T-helper 9 cell (primary cell): ENCODE measurements around the gene ZNF133.
"Not testable (repeated sequence)": the region's sequence is repeated elsewhere in the genome, so short reads cannot be mapped to it uniquely, and the experiment has no call there.

Experiments used
- DNase-seq: peaks from one replicate; pipeline ENCODE4 v3.0.0-alpha.2; 2020
- total RNA-seq, 2 donors: gene quantifications; one replicate each; lab custom pipeline; 2026; lab: John Stamatoyannopoulos, UW

The ZNF133 gene
- total RNA-seq = 7.5 to 21.8 reads per million in 2 donors

DNA sequence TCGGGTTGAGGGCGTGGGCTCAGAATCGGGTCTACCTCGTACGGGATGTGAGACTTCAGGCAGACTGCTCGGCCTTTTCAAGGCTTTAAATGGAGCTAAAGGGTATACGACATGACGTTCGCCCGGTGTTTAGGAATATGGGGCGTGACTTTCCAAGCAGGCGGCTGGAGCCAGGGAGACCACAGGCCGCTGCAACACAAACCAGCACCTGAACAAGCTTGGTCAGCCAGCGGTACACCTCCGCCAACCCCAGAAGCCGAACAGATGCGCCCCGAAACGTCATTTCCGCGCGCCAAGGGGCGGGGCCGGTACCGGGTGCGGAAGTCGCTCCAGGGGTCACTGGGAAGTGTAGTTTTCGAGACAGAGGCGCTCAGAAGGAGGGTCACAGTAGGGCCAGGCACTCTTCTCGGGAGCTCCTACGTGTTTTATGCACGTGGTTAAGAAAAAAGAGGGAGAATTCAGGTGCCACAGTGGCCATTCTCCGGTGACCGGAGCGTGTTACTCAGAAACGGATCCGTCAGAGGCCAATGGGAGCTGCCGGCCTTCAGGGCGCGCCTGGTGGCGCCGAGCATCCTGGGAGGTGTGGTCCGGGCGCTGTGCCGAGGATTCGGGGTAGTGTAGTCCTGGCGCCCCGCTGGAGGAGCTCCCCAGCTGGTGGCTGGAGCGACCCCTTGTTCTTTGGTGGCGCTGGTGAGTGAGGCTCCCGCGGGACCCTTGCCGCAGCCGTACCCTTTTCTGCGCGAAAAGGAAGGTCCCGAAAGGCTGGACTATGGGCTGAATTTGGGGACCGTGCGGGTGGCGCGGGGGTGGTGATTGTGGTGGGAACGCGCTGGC, at the start of gene ZNF133:
ZNF133 (plus strand) TSS at position 613 of the 834 bp plus-strand sequence. CDS start 17,160 bp downstream, outside the sequence.
- peak; percentile 98 for DNase-seq

DNA sequence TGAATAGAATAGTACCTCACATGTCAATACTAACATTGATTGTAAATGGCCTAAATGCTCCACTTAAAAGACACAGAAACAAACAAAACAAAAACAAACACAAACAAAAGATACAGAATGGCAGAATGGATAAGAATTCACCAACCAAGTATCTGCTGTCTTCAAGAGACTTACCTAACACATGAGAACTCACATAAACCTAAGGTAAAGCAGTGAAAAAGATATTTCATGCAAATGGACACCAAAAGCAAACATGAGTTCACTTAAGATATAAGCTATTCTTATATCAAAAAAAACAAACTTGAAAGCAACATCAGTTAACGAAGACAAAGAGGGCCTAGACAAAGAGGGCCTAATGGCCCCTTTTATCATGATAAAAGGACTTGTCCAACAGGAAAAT, 47.3 kb upstream of the ZNF133 start:
- no peak for DNase-seq

DNA sequence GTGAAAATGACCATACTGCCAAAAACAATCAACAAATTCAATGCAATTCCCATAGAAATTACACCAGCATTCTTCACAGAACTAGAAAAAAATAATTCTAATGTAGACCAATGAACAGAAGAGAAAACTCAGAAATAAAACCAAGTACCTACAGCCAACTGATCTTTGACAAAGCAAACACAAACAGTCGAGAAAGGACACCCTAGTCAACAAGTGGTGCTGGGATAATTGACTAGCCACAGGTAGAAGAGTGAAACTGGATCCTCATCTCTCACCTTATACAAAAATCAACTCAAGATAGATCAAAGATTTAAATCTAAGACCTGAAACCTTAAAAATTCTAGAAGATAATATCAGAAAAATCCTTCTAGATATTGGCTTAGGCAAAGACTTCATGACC, 44.5 kb upstream of the ZNF133 start:
- no peak for DNase-seq

DNA sequence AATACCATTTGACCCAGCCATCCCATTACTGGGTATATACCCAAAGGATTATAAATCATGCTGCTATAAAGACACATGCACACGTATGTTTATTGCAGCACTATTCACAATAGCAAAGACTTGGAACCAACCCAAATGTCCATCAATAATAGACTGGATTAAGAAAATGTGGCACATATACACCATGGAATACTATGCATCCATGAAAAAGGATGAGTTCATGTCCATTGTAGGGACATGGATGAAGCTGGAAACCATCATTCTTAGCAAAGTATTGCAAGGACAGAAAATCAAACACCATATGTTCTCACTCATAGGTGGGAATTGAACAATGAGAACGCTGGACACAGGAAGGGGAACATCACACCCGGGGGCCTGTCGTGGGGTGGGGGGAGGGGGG, 39.8 kb upstream of the ZNF133 start:
- not testable (repeated sequence) for DNase-seq

DNA sequence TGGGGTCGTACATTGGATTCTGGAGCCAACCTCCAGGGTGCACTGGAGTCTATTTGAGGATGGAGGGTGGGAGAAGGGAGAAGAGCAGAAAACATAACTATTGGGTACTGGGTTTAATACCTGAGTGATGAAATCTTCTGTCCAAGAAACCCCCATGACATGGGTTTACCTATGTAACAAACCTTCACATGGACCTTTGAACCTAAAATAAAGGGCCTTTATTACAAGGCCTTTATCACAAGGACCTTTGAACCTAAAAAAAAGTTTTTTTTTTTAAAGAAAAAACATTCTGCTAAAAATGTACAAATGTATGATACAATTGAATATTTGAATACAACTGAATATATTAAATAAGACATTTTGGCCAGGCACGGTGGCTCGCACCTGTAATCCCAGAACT, 38.1 kb upstream of the ZNF133 start:
- DNase-seq = no peak

DNA sequence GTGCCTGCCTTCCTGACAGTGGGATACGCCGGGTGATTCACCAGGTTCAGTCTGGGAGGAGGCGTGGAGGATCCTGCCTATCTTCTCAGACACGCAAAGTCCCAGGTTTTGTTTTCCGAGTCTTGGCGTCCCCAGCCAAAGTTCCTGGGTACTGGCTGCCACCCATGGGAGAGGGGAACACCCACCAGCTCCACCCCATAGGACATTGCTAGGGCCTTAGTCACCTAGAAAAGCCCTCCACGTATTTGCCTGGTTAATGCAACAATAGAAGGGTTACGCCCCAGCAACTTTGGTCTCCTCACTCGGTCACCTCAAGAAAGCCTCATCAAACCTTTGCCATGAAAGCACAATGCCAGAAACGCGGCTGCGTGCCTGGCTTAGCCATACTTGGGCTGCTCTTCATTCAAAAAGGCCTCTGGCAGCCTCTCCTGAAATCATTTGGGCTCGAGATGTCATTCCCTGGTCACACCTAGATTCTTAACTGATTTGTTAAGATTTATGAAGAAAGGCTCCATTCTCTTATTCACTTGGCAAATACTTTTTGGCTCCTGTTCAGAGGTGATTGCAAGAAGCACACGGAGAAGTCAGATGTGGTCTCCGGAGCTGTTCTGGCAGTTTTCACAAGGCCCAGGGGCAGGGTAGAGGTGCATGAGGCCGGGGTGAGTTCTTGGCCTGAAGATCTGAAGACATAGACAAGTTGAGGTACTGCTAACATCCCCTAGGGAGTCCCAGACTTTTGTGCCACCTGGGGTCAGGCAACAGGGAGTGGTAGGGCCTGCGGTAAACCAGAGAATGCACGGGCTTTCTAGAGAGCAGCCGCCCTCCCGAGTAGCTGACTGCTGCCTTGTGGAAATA, 35.5 kb upstream of the ZNF133 start:
- DNase-seq = no peak

DNA sequence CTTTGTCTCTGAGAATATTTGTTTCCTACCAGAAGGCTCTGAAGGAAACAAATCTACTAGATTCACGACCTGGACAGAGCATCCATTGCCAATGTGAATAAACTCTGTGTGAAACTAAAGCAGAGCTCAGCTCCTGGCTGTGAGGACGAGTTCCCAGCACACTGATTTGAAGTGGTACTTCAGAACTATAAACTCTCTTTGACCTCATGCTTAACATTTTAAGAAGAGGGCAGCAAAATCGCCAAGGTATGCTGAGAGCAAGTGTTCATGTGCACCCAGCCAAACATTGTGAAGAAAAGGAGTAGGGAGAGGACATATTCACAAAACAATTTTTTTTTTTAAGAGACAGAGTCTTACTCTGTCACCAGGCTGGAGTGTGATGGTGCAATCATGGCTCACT, 33.7 kb upstream of the ZNF133 start:
- no peak for DNase-seq

DNA sequence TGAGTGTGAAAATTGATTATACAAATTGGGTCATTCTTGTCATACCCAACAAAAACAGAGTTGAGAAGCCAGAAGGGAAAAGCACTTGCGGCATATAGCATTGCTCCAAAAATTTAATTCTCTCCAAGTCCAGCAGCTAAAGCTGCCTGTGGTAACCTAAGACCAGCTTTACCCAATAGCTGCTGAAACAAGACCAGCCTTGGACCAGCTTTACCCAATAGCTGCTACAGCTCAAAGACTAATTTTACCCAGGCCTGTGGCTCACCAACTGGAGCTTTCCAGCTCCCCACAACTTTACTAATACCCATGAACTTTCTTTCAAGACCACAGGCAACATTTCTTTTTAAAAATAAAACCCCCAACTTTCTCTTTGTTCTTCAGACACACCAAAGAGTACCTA, 32.8 kb upstream of the ZNF133 start:
- DNase-seq = no peak

DNA sequence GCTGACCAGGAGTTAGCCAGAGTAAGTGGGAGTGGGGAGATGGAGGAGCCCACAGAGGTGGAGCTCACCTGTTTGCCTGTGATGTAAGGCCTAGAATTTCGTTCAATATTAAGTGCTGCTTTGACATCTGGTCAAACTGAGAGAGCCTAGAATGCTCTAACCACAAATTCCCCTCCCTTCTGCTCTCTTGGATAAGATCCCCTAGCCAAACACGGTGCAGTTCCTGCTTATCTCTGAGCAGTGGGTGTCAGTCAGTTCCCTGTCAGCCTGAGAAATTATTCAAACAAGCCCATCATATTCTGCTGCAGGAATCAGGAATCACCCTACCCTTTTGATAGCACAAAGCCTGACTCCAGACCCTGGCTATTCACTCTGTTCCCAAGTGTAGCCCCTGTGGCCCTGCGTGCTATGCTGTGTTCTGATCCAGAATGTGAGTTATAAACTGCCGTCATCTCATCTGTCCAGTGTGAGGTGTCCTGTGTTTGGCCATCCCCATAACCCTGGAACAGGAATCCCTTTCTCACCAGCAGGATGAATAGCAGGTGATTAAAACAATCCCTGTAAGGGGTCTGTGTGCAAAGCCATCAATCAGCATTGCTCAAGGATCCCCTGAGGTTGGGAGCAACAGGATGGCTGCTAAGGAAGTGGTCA, 31.8 kb upstream of the ZNF133 start:
- DNase-seq = no peak

DNA sequence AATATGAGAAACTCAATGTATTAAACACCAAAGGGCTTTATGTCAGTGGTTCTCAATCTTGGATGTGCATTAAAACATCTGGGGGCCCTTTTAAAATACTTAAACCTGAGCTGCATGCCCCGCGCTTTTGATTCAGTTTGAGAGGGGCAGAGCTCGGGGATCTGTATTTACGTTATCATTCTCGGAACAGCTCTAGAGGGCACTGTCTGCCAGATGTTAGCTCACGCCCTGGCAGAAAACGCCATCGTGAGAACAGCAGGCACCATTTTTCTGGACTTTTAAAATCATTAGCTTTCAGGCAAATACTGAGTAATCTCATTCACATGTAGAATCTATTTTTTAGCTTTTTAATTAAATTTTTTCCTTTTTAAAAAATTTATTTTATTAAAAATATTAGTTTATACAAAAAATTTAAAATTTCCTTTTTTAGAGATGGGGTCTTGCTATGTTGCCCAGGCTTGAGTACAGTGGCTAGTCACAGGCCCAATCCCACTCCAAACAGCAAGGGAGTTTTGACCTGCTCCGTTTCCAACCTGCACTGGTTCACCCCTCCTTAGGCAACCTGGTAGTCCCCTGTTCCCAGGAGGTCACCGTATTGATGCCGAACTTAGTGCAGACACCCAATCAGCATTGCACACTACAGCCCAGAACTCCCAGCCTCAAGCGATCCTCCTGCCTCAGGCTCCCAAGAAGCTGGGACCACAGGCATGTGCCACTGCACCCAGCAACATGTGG, 30.0 kb upstream of the ZNF133 start:
- DNase-seq = no peak

DNA sequence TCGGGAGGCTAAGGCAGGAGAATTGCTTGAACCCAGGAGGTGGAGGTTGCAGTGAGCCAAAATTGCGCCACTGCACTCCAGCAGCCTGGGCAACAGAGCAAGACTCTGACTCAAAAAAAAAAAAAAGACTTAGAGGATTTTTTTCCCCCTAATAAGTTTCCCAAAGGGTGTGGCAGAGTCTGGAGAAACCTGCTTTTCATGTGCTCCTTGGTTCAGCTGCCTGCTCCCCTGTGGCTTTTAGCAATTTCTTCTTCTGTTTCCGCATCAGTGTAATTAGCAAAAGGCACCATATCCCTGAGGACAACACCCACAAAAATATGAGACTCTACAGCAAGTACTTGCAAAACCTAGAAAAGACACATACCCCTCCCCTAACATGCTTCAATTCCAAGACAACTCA, 28.6 kb upstream of the ZNF133 start:
- DNase-seq = no peak

DNA sequence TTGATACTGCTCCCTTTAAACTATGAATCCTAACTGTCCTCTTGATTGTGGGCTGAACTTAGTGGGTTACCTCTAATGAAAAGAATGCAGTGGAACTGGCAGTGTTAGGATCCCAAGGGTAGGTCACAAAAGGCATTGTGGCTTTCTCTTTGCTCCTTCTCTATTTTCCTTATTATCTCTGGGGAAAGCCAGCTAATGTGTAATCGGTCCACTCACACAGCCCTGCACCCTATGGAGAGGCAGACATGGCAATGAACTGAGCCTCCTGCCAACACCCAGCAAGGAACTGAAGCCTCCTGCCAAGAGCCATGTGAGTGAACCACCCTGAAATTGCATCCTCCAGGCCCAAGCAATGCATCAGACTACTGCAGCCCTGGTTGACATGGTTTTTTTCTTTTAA, 24.6 kb upstream of the ZNF133 start:
- DNase-seq = no peak

DNA sequence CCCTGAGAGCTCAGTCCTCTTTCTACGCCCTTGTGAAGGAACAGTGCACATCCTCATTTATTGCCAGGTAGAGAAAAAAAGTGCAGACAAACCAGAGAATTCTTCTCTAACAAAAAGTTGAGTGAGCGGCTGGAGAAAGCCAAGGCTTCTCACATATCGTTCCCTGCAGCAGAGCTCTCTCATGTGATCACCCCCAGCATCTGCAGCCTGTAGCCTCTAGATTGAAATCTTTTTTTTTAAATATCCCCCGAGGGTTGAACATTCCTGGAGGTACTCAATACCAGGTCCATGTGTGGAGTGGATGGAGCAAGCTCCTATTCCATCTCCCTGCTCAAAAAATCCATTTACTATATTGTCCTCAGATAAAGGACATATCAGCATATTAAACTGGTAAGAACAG, 22.9 kb upstream of the ZNF133 start:
- DNase-seq = no peak

DNA sequence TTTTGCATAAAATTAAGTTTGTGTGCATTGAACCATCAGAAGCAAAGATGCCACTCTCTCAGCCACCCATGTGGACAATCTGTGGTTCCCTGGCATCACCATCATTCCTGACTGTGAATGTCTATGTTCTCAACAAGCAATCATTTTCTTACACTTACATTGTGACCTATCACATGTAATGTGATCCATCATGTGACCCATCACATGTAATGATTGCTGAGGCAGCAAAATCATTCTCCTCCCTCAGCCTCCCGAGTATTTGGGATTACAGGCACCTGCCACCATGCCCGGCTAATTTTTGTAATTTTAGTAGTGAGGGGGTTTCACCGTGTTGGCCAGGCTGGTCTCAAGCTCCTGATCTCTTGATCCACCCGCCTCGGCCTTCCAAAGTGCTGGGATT, 22.0 kb upstream of the ZNF133 start:
- DNase-seq = no peak

DNA sequence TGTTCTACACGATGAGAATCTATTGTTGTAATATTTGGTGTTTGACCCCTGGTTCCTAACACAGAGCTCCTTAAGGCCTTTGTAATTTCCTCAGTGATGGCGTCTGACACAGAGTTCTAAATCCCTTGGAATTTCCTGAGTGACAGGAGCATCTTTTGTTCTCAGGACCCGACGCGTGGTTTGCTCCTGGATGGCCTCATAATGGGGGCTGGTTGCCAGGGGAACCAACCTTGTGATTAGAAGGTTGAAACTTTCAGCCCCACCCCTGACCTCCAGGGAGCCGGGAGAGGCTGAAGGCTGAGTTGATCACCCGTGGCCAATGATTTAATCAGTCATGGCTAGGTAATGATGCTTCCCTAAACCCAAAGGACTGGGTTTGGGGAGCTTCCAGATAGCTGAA, 20.5 kb upstream of the ZNF133 start:
- DNase-seq = no peak

DNA sequence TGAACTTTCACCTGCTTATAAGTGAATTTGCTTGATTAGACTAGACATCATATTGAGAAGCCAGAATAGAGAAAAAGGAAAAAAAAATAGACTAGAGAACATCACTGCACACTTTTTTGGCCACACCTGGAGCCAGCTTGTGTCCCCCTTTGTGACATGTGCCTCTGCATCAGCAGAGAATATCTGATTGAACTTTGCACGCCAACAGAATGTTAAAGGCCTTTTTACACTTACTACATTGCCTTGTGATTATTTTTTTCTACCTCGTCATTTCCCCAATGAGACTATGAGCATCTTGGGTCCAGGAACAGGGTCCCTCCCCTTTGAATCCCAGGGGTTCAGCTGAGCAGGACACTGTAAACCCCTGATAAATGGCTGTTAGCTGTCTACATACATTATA, 17.2 kb upstream of the ZNF133 start:
- DNase-seq = no peak

DNA sequence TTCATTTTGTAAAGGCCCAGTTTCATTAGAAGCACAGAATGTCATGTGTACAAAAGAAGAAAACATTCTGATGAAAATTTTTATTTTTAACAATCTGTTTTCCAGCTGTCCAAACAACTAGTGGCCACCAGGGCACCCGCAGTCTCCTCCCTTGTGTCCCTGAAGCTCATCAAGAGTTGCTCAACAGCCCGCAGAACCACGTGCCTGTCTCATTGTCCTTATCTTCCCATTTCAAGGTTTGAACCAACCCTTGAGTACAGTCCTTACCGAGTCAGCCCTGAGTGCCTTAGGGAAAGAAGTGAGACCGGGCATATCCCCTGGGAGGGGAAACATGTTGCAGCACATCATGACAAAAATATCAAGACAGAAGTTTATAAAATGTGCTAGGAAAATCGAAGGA, 15.9 kb upstream of the ZNF133 start:
- DNase-seq = no peak

DNA sequence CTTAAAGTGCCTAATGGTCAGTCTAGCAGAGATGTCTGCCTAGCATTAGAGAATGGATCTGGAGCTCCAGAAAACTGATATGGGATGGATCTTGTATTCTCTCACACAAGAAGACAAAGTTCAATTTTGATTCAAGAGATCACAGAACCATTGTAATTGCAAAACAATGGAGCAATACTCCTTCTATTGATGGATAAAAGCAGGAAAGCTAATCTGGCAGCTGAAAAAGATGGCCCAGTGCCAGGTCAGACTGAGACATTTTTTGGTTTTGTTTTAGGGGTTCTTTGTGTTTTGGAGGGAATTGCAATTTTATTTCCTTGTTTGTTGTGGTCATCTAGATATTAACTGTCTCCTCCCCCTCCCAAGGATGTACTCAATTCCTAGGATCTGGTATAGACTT, 14.6 kb upstream of the ZNF133 start:
- no peak for DNase-seq

DNA sequence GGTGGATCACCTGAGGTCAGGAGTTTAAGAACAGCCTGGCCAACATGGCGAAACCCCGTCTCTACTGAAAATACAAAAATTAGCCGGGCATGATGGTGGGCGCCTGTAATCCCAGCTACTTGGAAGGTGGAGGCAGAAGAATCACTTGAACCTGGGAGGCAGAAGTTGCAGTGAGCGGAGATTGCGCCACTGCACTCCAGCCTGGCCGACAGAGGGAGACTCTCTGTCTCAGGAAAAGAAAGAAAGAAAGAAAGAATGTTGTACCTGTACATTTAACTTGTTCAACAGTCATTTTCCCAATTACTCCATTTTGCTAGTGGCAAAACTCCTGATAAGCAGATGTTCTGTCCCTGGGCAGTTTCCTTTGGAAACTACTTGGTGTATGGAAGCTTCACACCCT, 12.4 kb upstream of the ZNF133 start:
- not testable (repeated sequence) for DNase-seq

DNA sequence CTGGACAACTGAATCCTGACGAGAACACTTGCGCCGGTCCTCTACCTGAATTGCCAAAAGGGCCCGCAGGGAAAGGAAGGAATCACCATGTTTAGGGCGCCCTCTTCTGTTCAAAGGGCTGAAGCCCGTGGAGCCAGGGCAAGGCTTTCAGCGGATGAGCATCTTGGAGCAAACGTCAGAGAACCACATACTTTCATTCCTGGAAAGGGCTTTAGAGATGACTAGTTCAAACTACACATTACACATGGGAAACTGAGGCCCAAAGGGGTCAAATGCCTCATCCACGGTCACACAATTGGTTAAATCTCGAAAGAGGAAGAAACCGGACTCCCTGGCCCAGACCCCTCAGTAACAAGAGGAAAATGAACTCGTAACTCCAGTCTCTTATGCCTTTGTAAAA, 11.5 kb upstream of the ZNF133 start:
- DNase-seq = peak; percentile 21

DNA sequence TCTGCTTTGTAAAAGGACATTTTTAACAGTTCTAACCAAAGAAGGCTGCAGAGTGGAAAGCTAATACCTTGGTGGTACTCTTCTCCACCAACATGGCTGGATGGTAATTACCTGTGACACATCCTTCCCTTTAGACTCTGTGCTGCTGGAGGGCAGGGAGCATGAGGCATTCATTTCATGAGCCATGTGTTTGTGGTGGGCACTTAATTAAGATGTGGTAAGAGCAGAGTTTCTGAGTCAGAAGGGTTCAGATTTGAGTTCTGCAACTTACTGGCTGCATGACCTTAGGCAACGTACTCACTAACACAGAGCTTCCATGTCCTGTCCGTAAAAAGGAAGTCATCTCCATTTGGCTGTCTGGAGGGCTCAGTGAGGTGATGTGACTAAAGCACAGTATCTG, 9.1 kb upstream of the ZNF133 start:
- no peak for DNase-seq

DNA sequence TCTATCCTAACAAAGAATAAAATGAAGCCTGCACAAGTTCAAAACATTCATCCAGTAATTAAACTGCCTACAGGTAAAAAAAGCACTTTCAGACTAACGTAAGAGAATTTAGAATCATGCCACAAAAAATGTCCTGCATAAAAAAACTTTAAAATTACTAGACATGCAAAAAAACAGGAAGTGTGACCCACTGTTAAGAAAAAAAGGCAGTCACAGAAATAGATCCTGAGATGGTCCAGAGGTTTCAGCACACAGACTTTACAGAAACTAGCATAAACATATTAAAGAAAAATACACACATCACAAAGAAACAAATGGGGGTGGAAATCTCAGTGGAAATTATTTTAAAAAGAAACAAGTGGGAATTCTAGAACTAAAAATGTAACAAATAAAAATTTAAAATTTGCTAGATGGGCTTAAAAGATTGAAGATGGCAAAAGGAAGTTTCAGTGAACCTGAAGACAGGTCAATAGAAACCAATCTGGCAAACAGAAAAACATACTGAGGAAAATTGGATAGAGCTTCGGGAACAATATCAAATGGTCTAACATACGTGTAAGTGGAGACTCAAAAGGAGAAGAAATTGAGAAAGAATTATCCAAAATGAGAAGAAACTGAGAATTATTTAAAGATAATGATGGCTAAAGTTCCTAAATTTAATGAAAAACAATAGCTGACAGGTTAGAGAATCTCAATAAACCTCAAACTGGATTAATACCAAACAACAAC, 3.4 kb upstream of the ZNF133 start:
- no peak for DNase-seq
